ENCODE data around the gene COMT. TPM values are rescaled to one million over a fixed set of nuclear protein-coding genes. Genes with fewer than 3 reads are reported as not detected.

COMT gene
- polyA plus RNA-seq, 1 experiment, result 332 TPM

- Histone ChIP-seq H3K36me3 (ENCODE audit: control insufficient read depth, insufficient read depth, low read length) (peaks cover 22% of the 10 kb centered on the region), H3K27me3 (ENCODE audit: control insufficient read depth, insufficient read depth, low read length) (no peaks in the 10 kb centered on the region), H3K4me3 (ENCODE audit: low read depth, low read length) (no peak overlapping the region)
- DNase-seq (ENCODE audit: low read depth), result no peak
- CTCF ChIA-PET, result no interaction called here
- POLR2A ChIA-PET, result no interaction called here
- TF ChIP-seq CTCF (IDR thresholded peaks at IDR 0.05; ENCODE audit: insufficient read depth, low read depth, low read length), result no peak
Measured at GRCh38 chr22:19960491-19961200, 19.1 kb downstream of the COMT start.

GRCh38 chr22:19961201-19961580 is 19.6 kb downstream of the COMT start:
- Histone ChIP-seq H3K27me3 (ENCODE audit: control insufficient read depth, insufficient read depth, low read length) (no peaks in the 10 kb centered on the region), H3K4me3 (ENCODE audit: low read depth, low read length) (no peak overlapping the region), H3K36me3 (ENCODE audit: control insufficient read depth, insufficient read depth, low read length) (peaks cover 22% of the 10 kb centered on the region)
- TF ChIP-seq CTCF (IDR thresholded peaks at IDR 0.05; ENCODE audit: insufficient read depth, low read depth, low read length), result no peak
- POLR2A ChIA-PET, result no interaction called here
- CTCF ChIA-PET, result no interaction called here
- no peak for DNase-seq (ENCODE audit: low read depth)

- no peak for DNase-seq (ENCODE audit: low read depth)
- POLR2A ChIA-PET, result no interaction called here
- no peak for TF ChIP-seq CTCF (IDR thresholded peaks at IDR 0.05; ENCODE audit: insufficient read depth, low read depth, low read length)
- CTCF ChIA-PET, result interaction anchor here (2.2 to 2.3 kb wide), 2 partner anchors 14 to 52 kb away, joined by 4 to 11 read pairs; no protein-coding TSS in a partner anchor
- Histone ChIP-seq H3K36me3 (ENCODE audit: control insufficient read depth, insufficient read depth, low read length) (peaks cover 23% of the 10 kb centered on the region), H3K27me3 (ENCODE audit: control insufficient read depth, insufficient read depth, low read length) (no peaks in the 10 kb centered on the region), H3K4me3 (ENCODE audit: low read depth, low read length) (no peak overlapping the region)
Measured at GRCh38 chr22:19961868-19962245, 20.3 kb downstream of the COMT start.

GRCh38 chr22:19962246-19962908 is 20.8 kb downstream of the COMT start:
- Histone ChIP-seq H3K4me3 (ENCODE audit: low read depth, low read length) (no peak overlapping the region), H3K36me3 (ENCODE audit: control insufficient read depth, insufficient read depth, low read length) (peaks cover 25% of the 10 kb centered on the region), H3K27me3 (ENCODE audit: control insufficient read depth, insufficient read depth, low read length) (no peaks in the 10 kb centered on the region)
- peak; percentile 78 for TF ChIP-seq CTCF (IDR thresholded peaks at IDR 0.05; ENCODE audit: insufficient read depth, low read depth, low read length)
- POLR2A ChIA-PET, result interaction anchor here (0.7 kb wide), 1 partner anchor 21 kb away, joined by 8 read pairs; the partner anchor contains the start of genes COMT and TXNRD2
- no peak for DNase-seq (ENCODE audit: low read depth)
- CTCF ChIA-PET, result interaction anchor here (0.7 to 2.3 kb wide), 4 partner anchors 9 to 51 kb away, joined by 3 to 11 read pairs (median 4); no protein-coding TSS in a partner anchor

Measured in BJ (cell line).